ENCODE data around the gene RANBP10. TPM values are rescaled to one million over a fixed set of nuclear protein-coding genes. Genes with fewer than 3 reads are reported as not detected.
A peak's percentile ranks its signal among the peaks of the same experiment; 100 is the strongest.

RANBP10 gene
- total and polyA plus RNA-seq, 2 of the 13 experiments (the other 11 are each of a cell fraction or from before 2014, with no cell fraction given), result 9.2 to 22.7 TPM

GRCh38 chr16:67833415-67834241 lies 27.3 kb upstream of the RANBP10 start (continued):
- TF ChIP-seq MAFG (CRISPR knock-in tag; IDR thresholded peaks at IDR 0.05) (no peak), KDM3A (CRISPR knock-in tag; IDR thresholded peaks at IDR 0.05; ENCODE audit: low read depth) (peak; percentile 55; the same call in 1 of the 2 replicates), ZMYM4 (CRISPR knock-in tag; IDR thresholded peaks at IDR 0.05) (peak; percentile 62; the same call in 1 of the 2 replicates), TBP (CRISPR knock-in tag; IDR thresholded peaks at IDR 0.05) (no peak), ZNF33A (CRISPR knock-in tag; IDR thresholded peaks at IDR 0.05; ENCODE audit: borderline replicate concordance) (0 out of 2 replicates have a peak, but pooled peaks have one; percentile 51), SMARCE1 (IDR thresholded peaks at IDR 0.05; ENCODE audit: borderline replicate concordance) (no peak), RAD21 (CRISPR knock-in tag; IDR thresholded peaks at IDR 0.05) (peak; percentile 36; the same call in 1 of the 2 replicates), JDP2 (CRISPR knock-in tag; IDR thresholded peaks at IDR 0.05; ENCODE audit: borderline replicate concordance) (no peak), RERE (CRISPR knock-in tag; IDR thresholded peaks at IDR 0.05; ENCODE audit: low read depth) (peak; percentile 15; the same call in 1 of the 2 replicates), ZBTB49 (CRISPR knock-in tag; IDR thresholded peaks at IDR 0.05; ENCODE audit: borderline replicate concordance) (no peak; the same call in 1 of the 2 replicates), ZNF777 (CRISPR knock-in tag; IDR thresholded peaks at IDR 0.05) (peak; percentile 80)
- TF ChIP-seq, protein P1, sequence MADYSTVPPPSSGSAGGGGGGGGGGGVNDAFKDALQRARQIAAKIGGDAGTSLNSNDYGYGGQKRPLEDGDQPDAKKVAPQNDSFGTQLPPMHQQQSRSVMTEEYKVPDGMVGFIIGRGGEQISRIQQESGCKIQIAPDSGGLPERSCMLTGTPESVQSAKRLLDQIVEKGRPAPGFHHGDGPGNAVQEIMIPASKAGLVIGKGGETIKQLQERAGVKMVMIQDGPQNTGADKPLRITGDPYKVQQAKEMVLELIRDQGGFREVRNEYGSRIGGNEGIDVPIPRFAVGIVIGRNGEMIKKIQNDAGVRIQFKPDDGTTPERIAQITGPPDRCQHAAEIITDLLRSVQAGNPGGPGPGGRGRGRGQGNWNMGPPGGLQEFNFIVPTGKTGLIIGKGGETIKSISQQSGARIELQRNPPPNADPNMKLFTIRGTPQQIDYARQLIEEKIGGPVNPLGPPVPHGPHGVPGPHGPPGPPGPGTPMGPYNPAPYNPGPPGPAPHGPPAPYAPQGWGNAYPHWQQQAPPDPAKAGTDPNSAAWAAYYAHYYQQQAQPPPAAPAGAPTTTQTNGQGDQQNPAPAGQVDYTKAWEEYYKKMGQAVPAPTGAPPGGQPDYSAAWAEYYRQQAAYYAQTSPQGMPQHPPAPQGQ (CRISPR knock-in tag; IDR thresholded peaks at IDR 0.05; ENCODE audit: borderline replicate concordance), result peak; percentile 29; the same call in 1 of the 2 replicates

Data from HepG2 (cell line).